Non-pigmented ciliary epithelial cell (primary cell): ENCODE measurements around the gene CDC42EP3.

Experiments
- DNase-seq: peaks from one replicate; pipeline ENCODE4 v3.0.0-alpha.2; 2010; ENCODE audit warnings: low read depth

Gene CDC42EP3

DNA sequence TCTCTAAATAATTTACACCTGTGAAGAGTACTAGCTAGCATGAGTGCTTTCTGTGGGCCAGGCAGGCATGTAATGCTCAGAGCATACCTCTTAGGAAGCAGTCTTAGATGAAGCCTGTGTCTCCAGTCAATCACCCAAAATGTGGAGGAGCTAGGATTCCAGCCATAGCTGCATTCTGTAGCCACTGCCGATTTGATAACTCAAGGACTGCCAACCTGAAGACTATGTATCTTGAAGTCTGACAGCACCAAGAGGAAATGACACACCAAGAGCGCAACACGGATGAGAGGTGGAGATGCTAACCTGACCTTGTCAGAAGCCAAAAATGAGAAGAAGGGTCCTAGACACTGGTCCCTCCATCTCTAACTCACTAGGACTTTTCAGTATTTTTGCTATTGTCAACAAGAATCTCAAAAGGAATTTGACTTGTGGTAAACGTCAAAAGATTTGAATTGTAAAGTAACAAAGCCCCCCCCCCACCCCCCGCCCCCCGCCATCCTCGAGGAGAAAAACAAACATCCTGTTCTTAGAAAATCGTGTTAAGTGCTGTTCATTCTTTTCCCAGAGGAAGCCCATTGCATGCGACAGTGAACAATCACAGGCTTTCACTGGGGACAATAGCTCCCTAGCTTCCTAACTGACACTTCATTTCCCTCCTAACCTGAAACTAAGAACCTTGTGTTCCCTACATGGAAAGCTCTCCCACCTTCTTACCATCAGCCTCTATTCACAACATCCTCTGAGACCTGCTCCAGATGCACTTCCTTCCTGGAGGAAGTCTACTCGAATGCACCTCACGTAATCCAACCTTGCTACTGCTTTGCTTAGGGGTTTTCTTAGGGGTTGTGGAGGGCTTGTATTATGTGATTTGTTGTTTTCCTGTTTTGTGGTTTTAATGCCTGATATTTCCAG is 14.7 kb downstream of the CDC42EP3 start:
- no peak for DNase-seq

DNA sequence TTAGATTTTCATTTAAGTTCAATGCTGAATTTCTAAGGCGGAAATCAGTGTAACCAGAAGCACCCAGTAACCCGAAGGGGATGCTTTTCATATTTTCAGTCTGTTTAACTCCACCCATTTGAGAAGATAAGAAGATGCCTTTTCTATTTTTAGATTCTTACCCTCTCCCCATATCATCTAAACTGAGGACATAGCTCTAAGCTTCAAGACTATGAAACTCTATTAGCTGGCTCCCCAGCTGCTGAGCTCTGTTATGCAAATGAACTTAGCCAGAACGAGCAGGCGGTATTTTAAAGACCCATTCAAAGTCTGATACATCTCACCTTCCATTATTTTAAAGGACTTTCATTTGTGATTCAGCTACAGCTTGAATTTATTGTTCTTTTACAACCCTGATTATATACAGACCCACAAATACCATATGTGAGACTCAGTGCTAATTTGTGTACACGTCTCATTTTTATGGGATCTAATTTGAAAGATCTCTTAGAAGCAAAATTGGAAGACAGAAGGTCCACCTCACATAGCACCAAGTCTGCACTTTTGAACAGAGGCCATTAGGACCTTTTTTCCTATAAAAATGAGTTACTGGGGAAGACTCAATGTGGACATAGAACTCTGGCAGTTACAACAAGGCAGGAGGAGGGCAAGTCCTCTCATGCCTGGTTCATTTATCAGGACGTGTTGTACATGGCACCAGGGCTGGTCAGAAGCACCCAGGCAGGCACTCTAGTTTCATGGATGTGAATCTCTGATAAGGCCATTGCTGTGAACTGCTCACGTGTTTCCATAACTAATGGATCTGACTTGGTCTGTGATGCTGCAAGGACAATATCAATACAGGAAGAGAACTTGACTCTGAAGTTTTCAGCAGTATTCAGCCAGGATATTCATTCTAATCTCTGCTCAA is 16.3 kb downstream of the CDC42EP3 start:
- no peak for DNase-seq

DNA sequence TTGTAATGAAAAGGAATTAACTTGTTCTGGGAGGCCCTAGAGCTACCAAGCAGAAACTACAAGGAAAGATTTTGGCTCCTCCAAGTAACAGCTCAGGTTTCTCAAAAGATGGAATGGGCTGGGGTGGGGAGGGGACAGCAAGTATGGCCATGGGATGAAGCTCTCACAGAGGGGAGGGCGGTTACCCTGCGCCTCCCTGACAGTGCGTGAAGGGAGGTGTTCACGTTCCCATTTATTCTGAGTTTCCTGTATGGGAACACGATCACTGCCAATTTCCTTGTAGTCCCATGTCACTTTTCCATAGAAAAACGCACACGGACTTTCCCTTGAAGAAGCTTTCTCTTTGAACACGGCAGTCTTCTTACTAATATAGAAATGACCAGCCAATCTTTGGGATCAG is 17.0 kb downstream of the CDC42EP3 start:
- no peak for DNase-seq

DNA sequence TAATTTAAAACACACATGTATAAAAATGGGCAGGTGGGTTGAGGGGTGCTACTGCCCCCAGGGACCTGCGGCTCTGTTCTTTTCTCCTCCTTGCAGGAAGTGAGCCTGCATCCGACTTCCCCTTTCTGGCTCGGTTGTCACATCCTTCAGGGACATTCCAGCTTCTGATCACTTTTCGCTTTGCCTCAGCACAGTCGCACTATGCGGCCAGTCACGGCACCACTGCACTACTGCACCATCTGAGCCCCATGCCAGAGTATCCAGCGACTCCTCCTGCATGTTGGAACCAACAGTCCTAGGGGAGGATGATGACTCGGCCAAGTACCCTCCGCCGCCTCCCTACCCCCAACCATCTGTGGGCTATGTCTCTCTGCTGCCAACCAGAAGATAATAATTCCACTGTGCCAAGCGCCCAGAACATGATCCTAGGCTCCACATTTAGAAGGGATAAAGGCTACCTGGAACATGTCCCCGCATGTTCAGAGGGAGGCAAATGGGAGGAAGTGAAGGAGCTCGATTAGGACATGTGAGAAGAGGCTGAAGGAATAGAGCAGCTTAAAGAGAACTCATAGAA is 17.6 kb downstream of the CDC42EP3 start:
- DNase-seq, result no peak

DNA sequence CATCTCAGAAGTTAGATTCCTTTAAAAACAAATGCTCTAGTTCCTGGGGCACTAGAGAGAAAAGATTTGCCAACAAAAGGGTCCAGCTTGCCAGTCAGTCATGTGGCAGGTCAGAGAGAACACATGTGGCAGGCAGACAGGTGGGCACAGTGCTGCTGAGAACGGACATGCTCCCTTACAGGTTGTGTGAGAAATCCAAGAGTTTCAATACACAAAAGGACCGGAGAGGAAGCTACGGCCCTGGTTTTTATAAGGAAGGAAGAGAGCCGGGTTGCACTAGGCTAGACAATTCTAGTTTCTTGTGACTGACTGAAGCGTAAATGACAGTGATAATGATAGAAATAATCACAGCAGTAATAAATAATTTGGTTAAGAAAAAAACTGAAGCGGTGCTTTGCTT is 18.3 kb downstream of the CDC42EP3 start:
- DNase-seq, result no peak

DNA sequence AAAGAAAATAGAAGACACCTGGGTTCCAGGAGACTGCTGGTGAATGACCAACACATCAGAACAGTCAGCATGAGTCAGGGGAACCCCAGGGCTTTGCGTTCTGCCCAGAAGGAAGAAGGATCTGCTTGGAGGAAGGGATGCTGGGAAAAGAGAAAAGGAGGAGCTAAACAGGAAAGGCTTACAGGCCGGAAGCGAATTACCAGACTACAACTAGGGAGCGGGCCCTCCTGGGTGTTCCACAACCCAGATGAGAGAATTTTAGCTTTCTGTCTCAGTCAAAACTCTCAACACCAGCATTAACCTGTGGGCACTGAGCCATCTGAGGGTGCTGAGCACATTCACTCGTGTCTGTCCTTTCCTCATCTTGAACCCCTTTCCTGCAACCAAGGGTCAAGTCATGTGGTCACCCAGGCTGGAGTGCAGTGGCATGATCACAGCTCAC is 19.2 kb downstream of the CDC42EP3 start:
- peak; percentile 82 for DNase-seq

DNA sequence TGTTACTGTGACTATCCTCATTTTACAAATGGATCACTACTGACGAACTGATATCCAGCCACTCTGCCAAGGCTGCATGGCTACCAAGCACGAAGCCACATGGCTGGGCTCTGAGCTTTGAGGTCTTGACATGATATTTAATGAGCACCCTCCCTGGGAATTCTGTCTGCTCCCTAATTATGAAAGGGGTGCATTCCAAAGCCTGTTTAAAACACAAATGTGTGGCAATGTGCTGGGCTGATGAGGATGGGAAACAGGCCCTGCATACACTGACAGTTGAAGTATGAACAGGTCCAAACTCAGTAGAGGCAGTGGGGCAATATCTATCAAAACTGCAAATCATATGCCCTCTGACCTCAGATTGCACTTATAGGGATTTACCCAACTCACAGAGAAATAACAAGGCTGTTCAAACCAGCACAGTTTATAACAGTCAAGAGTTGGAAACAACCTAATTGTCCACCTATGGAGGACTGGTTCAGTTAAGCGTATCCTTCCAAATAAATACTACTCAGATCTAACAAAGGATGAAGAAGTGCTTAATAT is 20.8 kb downstream of the CDC42EP3 start:
- no peak for DNase-seq

DNA sequence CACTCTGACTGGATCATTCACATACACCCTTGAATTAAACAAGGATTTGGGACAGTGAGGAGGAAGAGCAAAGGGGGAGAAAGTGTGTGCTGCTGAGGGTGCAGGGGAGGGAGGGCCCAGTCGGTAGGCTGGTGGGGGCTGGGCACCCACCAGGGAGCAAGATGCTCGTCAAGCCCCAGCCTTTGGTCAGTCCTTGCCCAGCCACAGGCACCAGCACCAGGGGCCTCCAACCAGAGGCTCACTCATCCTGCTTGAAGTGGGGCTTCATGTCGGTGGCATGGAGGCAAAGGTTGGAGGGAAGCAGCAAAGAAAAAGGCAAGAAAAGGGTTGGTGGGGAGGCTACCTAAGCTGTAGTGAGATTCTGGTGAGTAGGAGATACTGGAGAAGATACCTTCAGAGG is 21.9 kb downstream of the CDC42EP3 start:
- no peak for DNase-seq

DNA sequence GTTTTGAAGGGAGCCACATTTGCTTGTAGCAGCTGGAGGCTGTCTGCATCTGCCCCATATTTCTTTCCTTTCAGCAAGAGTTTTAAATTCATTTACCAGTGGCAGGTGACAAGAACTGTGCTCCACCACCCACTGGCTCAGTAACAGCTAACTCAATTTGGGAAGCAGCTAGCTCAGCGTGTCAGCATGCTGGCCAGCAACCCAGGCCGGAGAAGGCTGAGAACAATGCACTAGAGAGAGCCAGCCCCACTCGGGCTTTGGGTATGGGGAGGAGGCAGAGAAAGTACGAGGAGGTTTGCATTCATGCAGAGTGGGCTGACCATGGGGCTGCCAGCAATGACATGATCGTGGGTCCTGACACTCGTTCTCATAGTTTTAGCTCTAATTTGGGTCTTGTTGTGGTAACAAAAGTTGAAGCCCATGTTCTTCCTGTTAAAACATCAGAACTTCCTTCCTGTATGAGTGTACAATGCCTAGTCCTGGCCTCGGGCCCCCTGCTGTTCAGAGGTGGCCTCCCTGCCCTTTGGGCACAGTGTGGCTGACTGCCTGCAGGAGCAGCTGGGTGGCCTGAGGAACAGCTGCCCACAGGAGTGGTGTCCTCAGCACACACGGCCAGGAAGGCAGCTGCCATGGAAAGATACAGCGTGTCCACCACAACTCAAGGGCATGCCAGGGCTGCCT is 23.0 kb downstream of the CDC42EP3 start:
- DNase-seq, result no peak

DNA sequence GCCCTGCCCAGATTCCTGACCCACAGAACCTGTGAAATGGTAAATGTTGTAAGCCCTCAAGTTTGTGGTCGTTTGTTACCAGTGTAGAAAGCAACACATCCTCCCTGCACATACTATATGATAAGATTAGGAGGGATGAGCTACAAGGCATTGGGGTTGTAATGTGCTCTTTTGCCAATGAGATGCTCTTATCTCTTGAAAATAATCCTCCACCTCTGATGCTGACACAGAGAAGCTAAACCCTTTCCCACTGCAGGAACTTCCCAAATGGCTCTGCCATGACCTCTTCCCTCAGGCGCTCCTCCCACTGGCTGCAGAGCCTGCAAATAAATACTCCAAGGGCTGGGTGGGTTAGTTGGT is 23.5 kb downstream of the CDC42EP3 start:
- DNase-seq, result no peak

DNA sequence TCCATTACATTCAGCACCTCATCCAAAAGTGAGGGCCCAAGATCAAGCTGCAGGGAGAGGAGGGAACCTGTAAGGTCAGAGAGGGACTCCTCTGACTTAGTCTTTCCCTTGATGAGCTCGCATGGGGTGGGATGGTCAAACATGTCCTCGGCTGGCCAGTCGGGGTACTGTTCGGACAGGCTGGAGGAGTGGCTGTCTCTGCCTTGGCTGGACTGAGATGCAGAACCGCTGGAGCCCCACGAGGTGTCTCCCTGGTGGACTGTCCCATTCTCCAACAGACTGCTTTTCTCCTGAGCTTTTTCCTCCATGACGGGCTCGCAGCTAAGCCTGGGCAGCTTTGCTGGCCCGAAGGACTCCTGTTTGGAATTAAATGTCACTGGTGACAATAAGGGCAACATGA is 25.6 kb downstream of the CDC42EP3 start:
- DNase-seq, result no peak

DNA sequence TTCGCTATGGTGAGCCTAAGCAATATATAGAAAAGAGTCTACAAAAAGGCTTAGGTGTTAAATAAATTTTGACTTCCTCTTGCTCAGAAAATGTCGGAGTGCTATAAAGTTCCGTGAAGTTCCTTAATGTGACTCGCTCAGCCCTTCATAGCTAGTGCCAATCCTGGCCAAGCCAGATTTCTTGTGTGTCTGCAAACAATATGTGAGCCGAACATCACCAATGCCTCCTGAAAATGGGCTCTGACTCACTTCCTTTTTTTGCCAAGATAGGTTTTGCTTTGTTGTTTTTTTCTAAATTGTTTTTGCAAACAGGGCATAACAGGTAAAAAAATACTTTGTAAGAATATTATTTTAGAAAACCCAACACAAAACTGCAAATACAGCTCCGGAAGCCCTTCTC is 26.1 kb downstream of the CDC42EP3 start:
- DNase-seq, result no peak

DNA sequence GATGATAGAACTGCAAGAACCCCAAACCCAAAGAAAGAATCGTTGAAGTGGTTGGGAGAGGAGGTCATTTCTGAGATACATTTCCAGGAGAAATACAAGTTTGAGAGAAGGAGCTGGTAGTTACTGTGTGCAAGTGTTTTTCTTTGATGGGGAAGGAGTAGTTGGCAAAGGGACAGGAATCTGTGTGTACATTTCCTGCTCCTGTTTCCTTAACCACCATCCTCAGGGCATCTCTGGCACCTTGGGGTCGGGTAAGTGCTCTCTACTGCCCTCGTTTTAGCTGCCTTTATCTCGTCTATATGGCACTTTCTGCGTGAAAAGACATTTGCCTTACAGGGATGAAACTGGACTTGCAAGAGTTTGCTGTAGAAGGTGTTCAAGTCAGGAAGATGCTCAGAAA is 27.3 kb downstream of the CDC42EP3 start:
- no peak for DNase-seq

DNA sequence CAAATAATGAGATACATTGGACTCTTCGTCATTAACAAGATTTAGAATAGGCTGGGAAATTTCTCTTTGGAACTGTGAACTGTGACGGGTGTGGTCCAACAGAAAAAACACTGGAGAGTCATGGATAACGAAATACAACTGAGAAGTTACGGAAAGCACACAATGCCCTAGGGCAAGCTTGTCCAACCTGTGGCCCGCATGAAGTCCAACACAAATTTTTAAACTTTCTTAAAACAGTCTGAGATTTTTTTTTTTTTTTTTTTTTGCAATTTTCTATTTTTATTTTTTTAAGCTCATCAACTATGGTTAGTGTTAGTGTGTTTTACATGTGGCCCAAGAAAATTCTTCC is 27.7 kb downstream of the CDC42EP3 start:
- no peak for DNase-seq

DNA sequence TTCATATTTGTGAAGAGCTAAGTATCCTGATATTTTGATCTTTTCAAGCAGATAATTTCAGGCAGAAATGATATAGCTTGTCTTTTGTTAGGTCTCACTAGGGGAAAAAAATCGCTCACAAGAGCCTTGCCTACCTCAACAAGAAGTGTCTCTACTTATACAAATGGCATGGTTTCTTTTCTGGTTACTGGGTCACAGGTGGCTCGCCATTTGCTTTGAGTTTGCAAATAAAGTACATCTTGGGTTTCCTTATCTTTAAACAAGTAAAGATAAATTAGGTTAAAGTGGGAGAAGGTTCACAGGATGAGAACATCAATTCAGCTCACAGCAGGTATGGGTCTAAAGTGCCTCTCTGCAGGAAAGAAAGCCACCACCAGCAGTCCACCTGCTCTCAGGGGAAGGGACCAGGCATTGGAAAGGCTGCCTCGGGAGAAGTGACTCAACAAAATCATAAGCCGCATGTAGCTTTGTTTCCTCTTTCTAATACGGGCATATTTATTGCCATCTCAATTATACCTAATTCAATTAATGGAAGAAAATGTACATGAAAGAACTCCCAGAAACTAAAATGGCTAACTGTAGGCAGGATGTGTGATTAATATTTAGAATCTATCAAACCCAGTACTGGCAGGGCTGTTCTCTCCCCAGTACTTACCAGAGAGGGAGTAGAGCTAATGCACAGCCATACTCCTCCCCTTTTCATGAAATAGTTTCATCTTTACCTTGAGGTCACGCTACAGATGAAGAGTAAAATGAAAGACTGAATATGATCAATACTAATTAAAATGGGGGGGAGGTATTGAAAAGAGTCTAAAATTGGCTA is 28.3 kb downstream of the CDC42EP3 start:
- no peak for DNase-seq

DNA sequence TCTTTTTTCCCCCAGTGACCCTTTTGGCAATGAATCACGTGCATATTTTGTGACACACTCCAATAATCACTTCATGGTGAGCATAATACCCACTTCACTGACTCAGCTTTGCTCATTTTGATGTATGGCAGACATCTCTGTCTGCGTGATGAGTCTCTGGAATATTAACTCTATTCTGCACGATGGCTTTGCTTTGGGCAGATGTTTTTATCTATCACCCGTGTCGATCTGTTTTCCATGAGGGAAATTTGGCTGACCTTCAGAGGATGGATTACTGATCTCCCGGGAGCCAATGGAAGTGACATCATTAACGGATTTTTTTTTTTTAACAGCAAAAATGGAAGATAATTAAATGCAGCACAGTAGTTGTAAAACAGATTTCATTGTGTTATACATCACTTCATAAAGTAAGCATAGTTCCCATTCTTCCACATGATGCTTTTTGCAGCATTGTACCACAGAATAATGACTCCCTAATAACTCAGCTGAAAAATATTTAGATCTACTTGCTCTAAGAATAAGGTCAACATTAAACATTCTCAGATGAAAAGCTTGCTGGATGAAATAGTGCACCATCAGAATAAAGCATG is 29.8 kb downstream of the CDC42EP3 start:
- DNase-seq, result no peak

DNA sequence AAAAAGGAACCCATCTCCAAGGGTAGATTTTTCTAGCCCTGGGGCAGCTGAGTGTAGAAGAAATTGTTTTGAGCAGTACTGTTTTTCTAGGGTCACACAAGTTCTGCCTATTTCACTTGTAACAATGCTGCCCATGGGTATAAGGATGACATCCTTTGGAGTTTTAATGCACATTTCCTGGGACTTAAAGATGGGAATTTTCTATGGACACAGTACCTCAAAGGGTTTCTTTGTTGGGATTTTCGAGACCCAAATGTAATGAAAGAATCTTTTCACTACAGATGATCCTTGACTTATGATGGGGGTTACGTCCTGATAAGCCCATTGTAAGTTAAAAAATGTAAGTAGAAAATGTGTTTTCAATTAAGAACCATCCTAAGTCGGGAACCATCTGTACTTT is 31.8 kb downstream of the CDC42EP3 start:
- DNase-seq, result no peak

DNA sequence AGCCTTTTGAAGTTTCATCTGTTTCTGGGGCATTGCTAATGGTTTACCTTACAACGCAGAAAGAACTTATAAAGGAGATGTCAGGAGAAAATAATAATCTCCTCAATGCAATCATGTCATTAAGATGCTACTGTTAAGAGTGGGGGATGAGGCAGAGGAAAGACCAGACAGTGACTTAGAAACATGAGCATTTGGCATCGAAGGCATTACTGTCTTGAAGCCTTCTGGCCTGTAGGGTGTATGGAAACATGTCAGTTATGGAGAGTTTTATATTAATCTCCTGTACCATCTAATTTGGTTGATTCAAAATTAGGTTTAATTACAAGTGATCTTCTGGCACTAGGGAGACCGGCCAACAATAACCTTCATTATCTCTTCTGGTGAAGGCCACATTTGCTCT is 32.5 kb downstream of the CDC42EP3 start:
- no peak for DNase-seq

DNA sequence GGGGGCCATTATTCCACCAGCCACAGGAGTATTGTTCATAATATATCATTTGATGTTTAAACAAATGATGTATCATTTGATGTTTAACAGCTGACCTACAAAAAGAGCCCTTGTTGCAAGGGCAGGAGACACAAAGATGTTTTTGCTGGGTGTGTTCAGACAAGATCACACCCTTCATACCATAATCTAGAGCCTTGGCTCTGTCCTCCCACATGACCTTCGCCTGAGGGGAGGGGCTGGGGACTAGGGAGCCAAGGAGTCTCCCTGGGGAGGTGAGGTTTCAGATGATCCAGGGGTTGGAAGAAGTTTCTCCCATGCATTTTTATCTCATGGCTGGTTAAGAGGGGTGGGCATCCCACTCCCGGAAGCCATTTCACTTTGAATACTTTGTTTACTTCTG is 33.5 kb downstream of the CDC42EP3 start:
- no peak for DNase-seq

DNA sequence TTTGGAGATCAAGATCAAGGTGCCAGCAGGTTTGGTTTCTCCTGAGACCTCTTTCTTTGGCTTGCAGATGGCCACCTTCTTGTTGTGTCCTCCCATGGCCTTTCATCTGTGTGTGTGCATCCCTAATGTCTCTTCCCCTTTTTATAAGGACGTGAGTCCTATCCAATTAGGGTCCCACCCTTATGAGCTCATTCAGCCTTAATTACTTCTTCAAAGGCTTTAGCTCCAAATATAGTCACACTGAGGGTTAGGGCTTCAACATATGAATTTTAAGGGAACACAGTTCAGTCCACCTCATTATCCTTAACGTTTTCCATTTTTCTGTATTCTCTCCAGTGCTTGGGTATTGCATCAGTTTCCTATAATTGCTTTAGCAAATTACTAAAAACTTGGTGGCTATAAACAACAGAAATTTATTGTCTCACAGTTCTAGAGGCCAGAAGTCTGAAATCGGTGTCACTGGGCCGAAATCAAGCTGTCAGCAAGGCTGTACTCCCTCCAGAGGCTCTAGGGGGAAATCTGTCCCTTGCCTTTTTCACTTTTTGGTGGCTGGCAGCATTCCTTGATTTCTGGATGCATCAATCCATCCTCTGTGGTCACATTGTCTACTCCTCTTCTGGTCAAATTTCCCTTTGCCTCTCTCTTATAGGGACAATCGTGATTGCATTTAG is 34.1 kb downstream of the CDC42EP3 start:
- DNase-seq, result no peak
